Adipocyte (in vitro differentiated cells): Measurements from ENCODE around the gene LEAP2.

Source experiments
- DNase-seq: peaks from one replicate; pipeline ENCODE4 v3.0.0-alpha.2; 2015; ENCODE audit warnings: low read depth
- H3K27me3 ChIP-seq: replicated peaks from 2 replicates; pipeline ENCODE4 v1.7.0; 2013; ENCODE audit warnings: mild to moderate bottlenecking, low read length, moderate library complexity; ENCODE audit not compliant: control insufficient read depth, insufficient read depth
- H3K36me3 ChIP-seq: 2 replicates; pipeline ENCODE4 v1.7.0; 2013; ENCODE audit warnings: low read length, mild to moderate bottlenecking, moderate library complexity; ENCODE audit not compliant: control insufficient read depth, insufficient read depth, severe bottlenecking
- H3K4me1 ChIP-seq: 2 replicates; pipeline ENCODE4 v1.7.0; 2013; ENCODE audit warnings: mild to moderate bottlenecking, low read length, moderate library complexity; ENCODE audit not compliant: control insufficient read depth, insufficient read depth
- H3K4me3 ChIP-seq: 2 replicates; pipeline ENCODE4 v1.7.0; 2013; ENCODE audit warnings: mild to moderate bottlenecking, low read length, moderate library complexity
- H3K9ac ChIP-seq: 2 replicates; pipeline ENCODE4 v1.7.0; 2013; ENCODE audit warnings: mild to moderate bottlenecking, low read length, moderate library complexity
- H3K9me3 ChIP-seq: 2 replicates; pipeline ENCODE4 v1.7.0; 2013; ENCODE audit warnings: mild to moderate bottlenecking, low read length, moderate library complexity; ENCODE audit not compliant: control insufficient read depth

Gene LEAP2

DNA sequence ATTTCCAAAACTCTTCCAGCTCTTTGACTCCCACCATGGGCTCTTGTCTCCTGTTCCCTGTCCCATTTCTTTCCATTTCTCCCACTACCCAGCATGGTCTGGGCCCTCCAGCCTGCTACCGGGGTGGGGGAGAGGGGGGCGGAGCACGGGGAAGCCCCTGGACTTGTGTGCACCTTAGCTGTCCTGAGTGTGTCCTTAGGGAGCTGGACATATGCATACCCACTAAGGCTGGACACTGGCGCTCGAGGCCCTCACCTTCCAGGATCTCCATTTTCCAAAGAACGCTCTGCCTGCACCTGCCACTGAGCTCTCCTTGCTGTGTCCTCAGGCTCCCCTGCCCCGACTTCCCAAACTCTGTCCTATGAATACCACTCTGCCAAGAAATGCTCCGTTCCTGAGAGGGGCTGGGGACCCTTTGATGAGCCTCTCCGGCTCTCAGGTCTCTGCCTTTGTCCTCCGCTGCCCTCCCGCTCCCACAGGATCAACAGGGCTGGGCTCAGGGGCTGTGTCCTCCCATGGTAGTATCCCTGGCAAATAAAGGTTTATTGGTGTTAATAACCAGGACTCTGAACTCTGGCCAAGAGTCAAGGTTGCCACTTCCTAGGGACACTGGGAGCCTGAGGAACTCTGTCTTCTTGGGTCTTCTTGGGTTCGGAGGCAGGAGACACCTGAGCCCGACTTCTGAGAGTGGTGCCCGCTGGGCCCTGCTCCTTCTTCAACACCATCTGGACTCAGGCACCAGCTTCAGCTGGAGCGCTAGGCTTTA, 42.2 kb upstream of the LEAP2 start:
- DNase-seq = no peak
- Histone ChIP-seq H3K4me3 (peak overlapping the region; percentile 86), H3K36me3 (no peaks in the 10 kb centered on the region), H3K9ac (peak overlapping the region; percentile 86), H3K4me1 (peaks cover 7% of the 10 kb centered on the region), H3K9me3 (no peaks in the 10 kb centered on the region), H3K27me3 (no peaks in the 10 kb centered on the region)

DNA sequence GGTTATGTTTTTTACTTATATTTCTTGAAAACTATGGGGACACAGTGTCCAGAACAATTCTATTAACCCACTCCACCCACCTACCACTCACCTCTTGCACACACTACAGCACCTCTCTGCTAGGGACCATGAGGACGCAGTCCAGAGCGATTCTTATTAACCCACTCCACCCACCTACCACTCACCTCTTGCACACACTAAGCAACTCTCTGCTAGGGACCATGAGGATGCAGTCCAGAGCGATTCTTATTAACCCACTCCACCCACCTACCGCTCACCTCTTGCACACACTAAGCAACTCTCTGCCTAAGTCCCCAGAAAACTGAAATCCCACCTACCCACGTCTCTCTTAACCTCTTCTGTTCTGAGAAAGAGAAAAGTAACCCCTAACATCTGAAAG, 40.9 kb upstream of the LEAP2 start:
- Histone ChIP-seq H3K4me3 (no peak overlapping the region), H3K27me3 (no peaks in the 10 kb centered on the region), H3K9me3 (no peaks in the 10 kb centered on the region), H3K36me3 (no peaks in the 10 kb centered on the region), H3K9ac (no peak overlapping the region), H3K4me1 (peaks cover 7% of the 10 kb centered on the region)
- DNase-seq = no peak

DNA sequence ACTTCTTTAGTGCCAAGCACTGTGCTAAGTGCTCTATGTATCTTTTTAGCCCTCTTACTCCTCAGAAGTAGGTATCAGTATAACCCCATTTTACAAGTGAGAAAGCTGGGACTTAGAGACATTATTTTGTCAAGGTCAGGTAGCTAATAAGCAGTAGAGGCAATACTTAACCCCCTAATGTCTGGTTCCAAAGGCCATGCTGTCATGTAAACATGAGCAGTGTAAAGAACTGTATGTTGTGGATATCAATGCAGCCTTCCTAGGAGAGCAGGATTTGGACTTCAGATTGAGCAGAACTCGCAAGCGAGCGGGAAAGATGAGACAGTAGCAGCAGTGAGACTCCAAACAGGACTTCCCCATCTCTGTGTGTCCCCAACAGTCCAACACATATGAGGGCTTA, 39.4 kb upstream of the LEAP2 start:
- Histone ChIP-seq H3K36me3 (no peaks in the 10 kb centered on the region), H3K9me3 (no peaks in the 10 kb centered on the region), H3K4me3 (no peak overlapping the region), H3K9ac (no peak overlapping the region), H3K4me1 (peaks cover 12% of the 10 kb centered on the region), H3K27me3 (no peaks in the 10 kb centered on the region)
- DNase-seq = no peak

DNA sequence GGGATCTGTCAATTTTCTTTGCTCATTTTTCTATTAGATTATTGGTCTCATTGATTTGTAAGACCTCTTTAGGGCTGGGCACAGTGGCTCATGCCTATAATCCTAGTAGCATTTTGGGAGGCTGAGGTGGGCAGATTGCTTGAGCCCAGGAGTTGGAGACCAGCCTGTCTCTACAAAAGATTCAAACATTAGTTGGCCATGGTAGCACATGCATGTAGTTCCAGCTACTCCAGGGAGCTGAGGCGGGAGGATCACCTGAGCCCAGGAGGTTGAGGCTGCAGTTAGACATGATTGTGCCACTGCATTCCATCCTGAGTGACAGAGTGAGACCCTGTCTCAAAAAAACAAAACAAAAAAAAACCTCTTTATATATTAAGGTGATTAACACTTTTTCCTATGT, 36.6 kb upstream of the LEAP2 start:
- peaks cover 31% of the 10 kb centered on the region for H3K4me1 ChIP-seq
- H3K9ac ChIP-seq = no peak overlapping the region
- no peaks in the 10 kb centered on the region for H3K27me3 ChIP-seq
- no peaks in the 10 kb centered on the region for H3K36me3 ChIP-seq
- no peaks in the 10 kb centered on the region for H3K9me3 ChIP-seq
- no peak for DNase-seq
- no peak overlapping the region for H3K4me3 ChIP-seq

- Histone ChIP-seq H3K36me3 (no peaks in the 10 kb centered on the region), H3K9me3 (no peaks in the 10 kb centered on the region), H3K4me1 (peaks cover 31% of the 10 kb centered on the region), H3K4me3 (no peak overlapping the region), H3K9ac (no peak overlapping the region), H3K27me3 (no peaks in the 10 kb centered on the region)
- no peak for DNase-seq
Observed at GRCh38 chr5:132837868-132838267, 35.6 kb upstream of the LEAP2 start.

DNA sequence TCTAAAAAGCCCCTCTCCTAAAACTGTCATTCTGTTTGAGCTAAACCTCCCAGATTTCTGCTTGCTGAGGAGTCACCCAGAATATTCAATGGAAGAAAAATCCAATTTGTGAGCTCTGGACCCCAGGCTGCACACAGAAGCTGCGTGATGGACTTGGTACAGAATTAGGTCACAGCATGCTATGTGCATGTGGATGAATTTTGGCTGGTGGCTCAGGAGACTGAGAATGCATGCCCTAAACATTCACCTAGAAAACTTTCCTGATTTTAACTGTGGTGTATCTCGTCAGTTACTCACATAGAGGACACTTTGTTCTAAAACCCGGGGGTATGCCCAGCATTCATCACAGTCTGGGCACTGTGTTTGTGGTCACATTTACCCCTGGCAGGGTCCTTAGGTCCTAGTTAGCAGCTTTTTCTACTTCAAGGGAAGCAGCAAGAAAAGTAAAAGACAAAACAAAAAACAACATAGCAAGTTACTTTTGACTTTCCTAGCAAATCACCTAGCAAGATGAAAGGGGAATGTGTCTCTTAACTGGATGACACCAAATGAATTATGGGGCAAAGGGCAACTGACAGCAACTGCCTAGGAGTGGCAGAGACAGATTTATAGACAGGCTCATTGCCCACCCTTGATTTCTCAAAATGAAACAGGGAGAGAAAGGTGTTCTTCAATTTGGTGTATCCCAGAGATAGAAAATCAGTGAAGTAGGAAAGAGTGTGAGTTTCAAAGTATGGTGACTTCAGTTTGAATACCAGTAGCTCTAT, 34.8 kb upstream of the LEAP2 start:
- Histone ChIP-seq H3K9me3 (no peaks in the 10 kb centered on the region), H3K4me3 (no peak overlapping the region), H3K9ac (no peak overlapping the region), H3K4me1 (peaks cover 31% of the 10 kb centered on the region), H3K27me3 (no peaks in the 10 kb centered on the region), H3K36me3 (no peaks in the 10 kb centered on the region)
- no peak for DNase-seq

GRCh38 chr5:132839426-132840301, 33.8 kb upstream of the LEAP2 start:
- peak overlapping the region; percentile 7 for H3K9ac ChIP-seq
- no peaks in the 10 kb centered on the region for H3K27me3 ChIP-seq
- peak; percentile 77 for DNase-seq
- H3K9me3 ChIP-seq = no peaks in the 10 kb centered on the region
- no peaks in the 10 kb centered on the region for H3K36me3 ChIP-seq
- H3K4me3 ChIP-seq = no peak overlapping the region
- H3K4me1 ChIP-seq = peaks cover 31% of the 10 kb centered on the region

DNA sequence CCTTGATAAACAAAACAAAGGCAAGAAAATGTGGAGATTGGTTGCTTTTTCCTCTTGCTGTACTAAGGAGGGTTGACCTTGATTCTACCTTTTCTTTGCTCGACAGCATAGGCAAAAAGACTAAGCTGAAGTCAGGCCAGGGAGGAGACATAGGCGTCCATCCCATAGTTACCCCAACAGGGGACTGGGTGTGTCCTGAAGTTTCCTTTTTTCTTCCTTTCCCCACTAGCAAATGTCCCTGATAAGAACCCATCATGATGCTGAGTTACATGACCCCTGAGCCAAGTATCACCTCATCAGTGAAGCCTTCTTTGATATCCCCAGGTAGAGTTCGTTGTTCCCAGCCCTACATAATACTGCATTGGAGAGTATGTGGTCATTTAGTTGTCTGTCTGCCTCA, 33.2 kb upstream of the LEAP2 start:
- Histone ChIP-seq H3K9me3 (no peaks in the 10 kb centered on the region), H3K36me3 (no peaks in the 10 kb centered on the region), H3K9ac (no peak overlapping the region), H3K27me3 (no peaks in the 10 kb centered on the region), H3K4me3 (no peak overlapping the region), H3K4me1 (peaks cover 31% of the 10 kb centered on the region)
- no peak for DNase-seq

DNA sequence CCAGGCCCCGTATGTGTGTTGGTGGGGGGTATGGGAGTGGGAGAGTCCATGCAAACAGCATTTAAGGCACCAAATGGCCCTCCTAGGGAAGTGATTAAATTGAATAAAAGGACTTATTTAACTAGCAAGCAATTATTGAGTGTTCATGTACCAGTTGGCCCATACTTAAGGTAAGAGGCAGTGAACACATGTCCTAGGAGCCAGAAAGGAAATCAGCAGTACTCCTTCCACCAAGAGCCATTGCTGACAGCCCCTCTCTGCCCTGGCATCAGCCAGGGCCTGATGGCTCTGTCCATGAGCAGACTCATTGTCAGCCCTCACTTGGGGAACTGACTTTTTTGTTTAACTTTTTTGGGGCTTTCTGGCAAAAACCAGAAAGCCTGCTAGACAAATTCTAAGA, 32.6 kb upstream of the LEAP2 start:
- Histone ChIP-seq H3K4me3 (no peak overlapping the region), H3K4me1 (peaks cover 31% of the 10 kb centered on the region), H3K9ac (no peak overlapping the region), H3K27me3 (no peaks in the 10 kb centered on the region), H3K9me3 (no peaks in the 10 kb centered on the region), H3K36me3 (no peaks in the 10 kb centered on the region)
- no peak for DNase-seq

DNA sequence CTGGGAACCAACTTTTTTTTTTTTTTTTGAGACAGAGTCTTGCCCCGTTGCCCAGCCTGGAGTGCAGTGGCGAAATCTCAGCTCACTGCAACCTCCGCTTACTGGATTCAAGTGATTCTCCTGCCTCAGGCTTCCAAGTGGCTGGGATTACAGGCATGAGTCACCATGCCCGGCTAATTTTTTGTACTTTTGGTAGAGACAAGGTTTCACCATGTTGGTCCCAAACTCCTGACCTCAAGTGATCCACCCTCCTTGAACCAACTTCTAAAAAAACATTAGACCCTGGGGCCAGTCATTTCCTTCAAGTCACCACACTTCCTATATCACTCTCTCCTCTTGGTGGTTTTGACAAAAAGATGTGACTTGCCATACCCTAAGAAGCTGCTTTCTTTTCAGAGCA, 32.2 kb upstream of the LEAP2 start:
- Histone ChIP-seq H3K4me3 (no peak overlapping the region), H3K9me3 (no peaks in the 10 kb centered on the region), H3K36me3 (no peaks in the 10 kb centered on the region), H3K4me1 (peaks cover 31% of the 10 kb centered on the region), H3K27me3 (no peaks in the 10 kb centered on the region), H3K9ac (no peak overlapping the region)
- DNase-seq = peak; percentile 75

DNA sequence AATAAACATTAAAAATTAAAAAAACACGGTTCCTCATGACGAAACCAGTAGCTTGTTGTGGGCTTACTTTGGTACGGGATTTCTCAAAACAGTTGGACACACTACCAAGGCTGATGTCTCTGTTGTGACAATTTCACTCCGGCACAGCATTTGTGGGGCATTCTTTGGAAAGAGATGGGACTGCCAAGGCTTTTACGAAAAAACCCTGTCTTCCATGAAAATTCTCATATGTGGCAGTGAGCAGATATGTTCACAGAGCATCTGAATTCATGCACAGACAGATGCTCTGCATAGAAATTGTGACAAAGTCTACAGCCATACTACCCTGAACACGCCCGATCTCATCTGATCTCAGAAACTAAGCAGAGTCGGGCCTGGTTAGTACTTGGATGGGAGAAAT, 25.2 kb upstream of the LEAP2 start:
- no peak overlapping the region for H3K9ac ChIP-seq
- no peak overlapping the region for H3K4me3 ChIP-seq
- no peaks in the 10 kb centered on the region for H3K27me3 ChIP-seq
- H3K4me1 ChIP-seq = peaks cover 7% of the 10 kb centered on the region
- no peak for DNase-seq
- H3K9me3 ChIP-seq = no peaks in the 10 kb centered on the region
- no peaks in the 10 kb centered on the region for H3K36me3 ChIP-seq
